Transverse colon (tissue), 4 donors: ENCODE measurements around the gene NPIPA2. TPM values are rescaled to one million over a fixed set of nuclear protein-coding genes. Genes with fewer than 3 reads are reported as not detected.
"Not testable (repeated sequence)": the region's sequence is repeated elsewhere in the genome, so short reads cannot be mapped to it uniquely, and the experiment has no call there.

Source experiments
- DNase-seq: peaks from one replicate; pipeline ENCODE4 v3.0.0-alpha.2; 2019
- H3K27ac ChIP-seq, 4 donors: fragments of 200-600 bp; sonication (generic); 2 replicates each; pipeline ENCODE4 v1.5.1; 2016 to 2018; ENCODE audit warnings: inconsistent platforms in 4 of 4
- H3K27me3 ChIP-seq: fragments of 200-600 bp; sonication (generic); 2 replicates; pipeline ENCODE4 v1.5.1; 2017; ENCODE audit warnings: inconsistent platforms
- H3K36me3 ChIP-seq, 4 donors: fragments of 200-600 bp; sonication (generic); 2 replicates each; pipeline ENCODE4 v1.5.1; 2017 to 2019; ENCODE audit warnings: inconsistent platforms in 4 of 4
- H3K4me1 ChIP-seq, 4 donors: fragments of 200-600 bp; sonication (generic); 2 replicates each; pipeline ENCODE4 v1.5.1; 2017 to 2020; ENCODE audit warnings: inconsistent platforms in 4 of 4
- H3K4me3 ChIP-seq, 4 donors: fragments of 200-600 bp; sonication (generic); 1 replicate in 1 of 4; 2 replicates in 3 of 4; pipeline versions ENCODE4 v1.5.1 to v1.6.1; 2017 to 2019; ENCODE audit warnings: inconsistent platforms in 4 of 4
- H3K9me3 ChIP-seq, 2 donors: fragments of 200-600 bp; sonication (generic); 2 replicates each; pipeline ENCODE4 v1.5.1; 2017 to 2019; ENCODE audit warnings: inconsistent platforms in 2 of 2
- WGBS, 2 donors: methylation state at CpG; one replicate each; pipeline ENCODE4 v1.1.5; 2018; ENCODE audit warnings: low coverage in 1 of 2; 5-methylcytosine and 5-hydroxymethylcytosine counted together
- in situ Hi-C, 4 donors: fragments of 200-750 bp; cut with MboI; loops; one replicate each; pipeline versions ENCODE4 v1.15.0 to v1.15.1; 2017; ENCODE audit warnings: low sequenced_read_pairs in 3 of 4, low pct_ligation_motif_present in 1 of 4, low pct_unique_long_range_greater_than_20kb in 1 of 4
- intact Hi-C: fragments of 100-400 bp; cut with DNase I; formaldehyde crosslinking; loops from one replicate; pipeline ENCODE4 v1.15.1; 2023; ENCODE audit warnings: low total_unique reads
- total RNA-seq, 4 donors: library from RNA; depleted of rRNA; stranded (reverse); fragments of >200 nt; gene quantifications; one replicate each; pipeline ENCODE4 v1.1.0, GENCODE V29; 2016

The NPIPA2 gene
- total RNA-seq = 1 to 10 TPM in 1 of 4 donors, not detected in 3; 1.6 TPM

- H3K36me3 ChIP-seq, in situ Hi-C loops, H3K27me3 ChIP-seq, H3K4me3 ChIP-seq, H3K27ac ChIP-seq, H3K9me3 ChIP-seq, intact Hi-C loops, H3K4me1 ChIP-seq, DNase-seq: not testable (repeated sequence)
- WGBS, 2 donors = no CpG with 5 or more reads among the region's 73 CpGs
Measured at GRCh38 chr16:14742273-14743128, at the start of gene NPIPA2. NPIPA2 (plus strand) TSS chr16:14742533; CDS start chr16:14748066, 5,533 bp downstream.

DNA sequence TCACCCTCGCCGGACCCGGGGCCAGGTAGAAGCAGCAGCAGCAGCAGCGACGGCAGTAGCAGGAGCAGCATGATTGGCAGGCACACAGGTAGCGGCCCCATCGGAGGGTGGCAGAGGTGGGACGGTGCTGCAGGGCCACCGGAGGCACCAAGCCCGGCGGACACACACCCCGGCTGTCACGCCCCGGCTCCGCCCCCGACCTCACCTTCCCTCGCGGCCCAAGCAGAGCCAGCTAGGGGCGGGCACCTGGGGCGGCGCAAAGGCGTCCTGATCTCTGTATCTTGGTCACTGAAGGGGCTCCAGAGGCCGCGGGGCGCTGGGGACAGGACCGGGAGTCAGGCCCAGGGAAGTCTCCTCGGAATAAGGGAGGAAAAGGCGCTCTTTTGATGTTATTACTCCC is 48.2 kb upstream of the NPIPA2 start, which contains the start of gene PLA2G10:
Gene PLA2G10 (minus strand): TSS at position 180 of the 400 bp plus-strand sequence. CDS start 79 bp downstream, at position 101.
- H3K36me3 ChIP-seq, H3K27me3 ChIP-seq, intact Hi-C loops, H3K4me1 ChIP-seq, H3K4me3 ChIP-seq, in situ Hi-C loops, H3K27ac ChIP-seq, H3K9me3 ChIP-seq, DNase-seq: not testable (repeated sequence)
- WGBS, 2 donors = no CpG with 5 or more reads among the region's 28 CpGs

- H3K36me3 ChIP-seq, H3K27me3 ChIP-seq, H3K4me1 ChIP-seq, intact Hi-C loops, H3K27ac ChIP-seq, in situ Hi-C loops, H3K9me3 ChIP-seq, H3K4me3 ChIP-seq, DNase-seq: not testable (repeated sequence)
- WGBS, 2 donors = no CpG with 5 or more reads among the region's 7 CpGs
Measured at GRCh38 chr16:14701859-14702258, 40.5 kb upstream of the NPIPA2 start.

DNA sequence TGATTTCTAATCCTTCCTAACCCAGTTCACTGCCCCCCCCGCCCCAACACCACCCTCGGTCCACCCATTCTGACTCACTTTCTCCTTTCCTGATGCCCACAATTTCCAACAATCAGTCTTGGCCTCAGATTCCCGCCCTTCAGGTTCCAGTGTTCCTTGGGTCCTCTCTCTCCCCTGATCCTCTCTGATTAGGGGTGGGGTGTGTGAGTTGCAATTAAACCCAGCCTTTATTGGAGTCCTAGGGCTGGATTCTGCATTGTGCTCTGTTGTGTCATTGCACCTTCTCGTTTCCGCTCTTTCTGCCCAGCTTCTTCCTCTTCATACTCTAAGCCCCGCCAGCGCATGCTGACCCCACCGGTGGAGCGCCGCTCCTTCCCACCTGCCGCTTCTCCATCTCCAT is 39.7 kb upstream of the NPIPA2 start:
- no CpG with 5 or more reads among the region's 11 CpGs for WGBS, 2 donors
- H3K27me3 ChIP-seq, intact Hi-C loops, in situ Hi-C loops, H3K9me3 ChIP-seq, H3K27ac ChIP-seq, DNase-seq, H3K4me3 ChIP-seq, H3K4me1 ChIP-seq, H3K36me3 ChIP-seq: not testable (repeated sequence)

- WGBS, 2 donors = no CpG with 5 or more reads among the region's 73 CpGs
- in situ Hi-C loops, DNase-seq: not testable (repeated sequence)
Measured at GRCh38 chr16:14703156-14704011, 38.9 kb upstream of the NPIPA2 start, which contains the start of gene NPIPA3. NPIPA3 (plus strand) TSS chr16:14703411; CDS start chr16:14708944, 5,533 bp downstream.

GRCh38 chr16:14733233-14733632 is 9.1 kb upstream of the NPIPA2 start:
- DNase-seq, intact Hi-C loops, H3K27ac ChIP-seq, H3K4me1 ChIP-seq, in situ Hi-C loops, H3K27me3 ChIP-seq, H3K4me3 ChIP-seq, H3K36me3 ChIP-seq, H3K9me3 ChIP-seq: not testable (repeated sequence)
- WGBS, 2 donors = no CpG with 5 or more reads among the region's 28 CpGs

More at GRCh38 chr16:14703156-14704011, 38.9 kb upstream of the NPIPA2 start, which contains the start of gene NPIPA3:
- H3K27me3 ChIP-seq, H3K27ac ChIP-seq, intact Hi-C loops, H3K4me3 ChIP-seq, H3K36me3 ChIP-seq, H3K9me3 ChIP-seq, H3K4me1 ChIP-seq: not testable (repeated sequence)

- intact Hi-C loops, H3K4me3 ChIP-seq, H3K27ac ChIP-seq, H3K9me3 ChIP-seq, H3K4me1 ChIP-seq, H3K27me3 ChIP-seq, H3K36me3 ChIP-seq, in situ Hi-C loops, DNase-seq: not testable (repeated sequence)
- no CpG with 5 or more reads among the region's 10 CpGs for WGBS, 2 donors
Measured at GRCh38 chr16:14740832-14741385, 1.4 kb upstream of the NPIPA2 start.

DNA sequence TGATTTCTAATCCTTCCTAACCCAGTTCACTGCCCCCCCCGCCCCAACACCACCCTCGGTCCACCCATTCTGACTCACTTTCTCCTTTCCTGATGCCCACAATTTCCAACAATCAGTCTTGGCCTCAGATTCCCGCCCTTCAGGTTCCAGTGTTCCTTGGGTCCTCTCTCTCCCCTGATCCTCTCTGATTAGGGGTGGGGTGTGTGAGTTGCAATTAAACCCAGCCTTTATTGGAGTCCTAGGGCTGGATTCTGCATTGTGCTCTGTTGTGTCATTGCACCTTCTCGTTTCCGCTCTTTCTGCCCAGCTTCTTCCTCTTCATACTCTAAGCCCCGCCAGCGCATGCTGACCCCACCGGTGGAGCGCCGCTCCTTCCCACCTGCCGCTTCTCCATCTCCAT is 539 bp upstream of the NPIPA2 start:
- H3K36me3 ChIP-seq, intact Hi-C loops, H3K9me3 ChIP-seq, DNase-seq, H3K4me3 ChIP-seq, H3K27ac ChIP-seq, in situ Hi-C loops, H3K27me3 ChIP-seq, H3K4me1 ChIP-seq: not testable (repeated sequence)
- no CpG with 5 or more reads among the region's 11 CpGs for WGBS, 2 donors

DNA sequence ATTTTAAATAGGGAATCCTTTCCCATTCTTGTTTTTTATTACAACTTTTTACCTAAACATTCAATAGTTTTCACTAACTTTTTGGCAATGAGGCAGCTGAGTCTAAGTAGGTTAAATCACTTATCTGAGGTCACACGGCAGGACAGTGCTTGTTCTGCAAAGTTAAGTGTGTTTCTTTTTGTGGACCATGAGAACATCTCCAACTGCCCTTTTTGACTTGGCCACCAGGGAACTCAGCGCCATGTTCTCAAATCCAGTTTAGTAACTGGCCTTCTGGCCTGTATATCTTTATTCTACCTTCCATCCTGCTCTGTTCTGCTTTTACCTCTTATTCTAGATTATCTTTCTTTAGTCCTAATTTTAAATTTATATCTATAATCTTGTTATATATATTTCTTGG is 31.3 kb downstream of the NPIPA2 start:
- DNase-seq, intact Hi-C loops, H3K4me1 ChIP-seq, in situ Hi-C loops, H3K27ac ChIP-seq, H3K4me3 ChIP-seq, H3K27me3 ChIP-seq, H3K36me3 ChIP-seq, H3K9me3 ChIP-seq: not testable (repeated sequence)
- no CpG with 5 or more reads among the region's 2 CpGs for WGBS, 2 donors

DNA sequence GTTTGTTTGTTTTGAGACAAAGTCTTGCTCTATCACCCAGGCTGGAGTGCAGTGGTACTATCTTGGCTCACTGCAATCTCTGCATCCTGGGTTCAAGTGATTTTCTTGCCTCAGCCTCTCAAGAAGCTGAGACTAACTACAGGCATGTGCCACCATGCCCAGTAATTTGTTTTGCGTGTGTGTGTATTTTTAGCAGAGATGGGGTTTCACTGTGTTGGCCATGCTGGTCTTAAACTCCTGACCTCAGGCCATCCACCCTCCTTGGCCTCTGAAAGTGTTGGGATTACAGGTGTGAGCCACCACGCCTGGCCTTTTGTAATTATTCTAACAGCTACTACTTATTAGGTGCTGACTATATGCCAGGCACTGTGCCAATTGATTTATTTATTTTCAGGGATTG is 33.3 kb downstream of the NPIPA2 start:
- intact Hi-C loops, H3K36me3 ChIP-seq, in situ Hi-C loops, H3K27me3 ChIP-seq, DNase-seq, H3K4me3 ChIP-seq, H3K9me3 ChIP-seq, H3K27ac ChIP-seq, H3K4me1 ChIP-seq: not testable (repeated sequence)
- 83% methylated on average over 1 of the region's 2 CpGs; no CpG with 5 or more reads in 1 of the 2 donors for WGBS, 2 donors
